Mucosa of gallbladder (tissue), 1 donor: ENCODE measurements around the gene LILRA2. TPM values are rescaled to one million over a fixed set of nuclear protein-coding genes. Genes with fewer than 3 reads are reported as not detected.
"Not testable (repeated sequence)": the region's sequence is repeated elsewhere in the genome, so short reads cannot be mapped to it uniquely, and the experiment has no call there.

Experiments used
- DNase-seq: peaks from one replicate; pipeline ENCODE4 v3.0.0-alpha.2; 2020; ENCODE audit warnings: low spot score
- total RNA-seq: library from RNA; stranded (reverse); gene quantifications from one replicate; pipeline ENCODE4 v1.2.1, GENCODE V29; 2021
- donor health status: DM: no; HTN: no; CAD: no.

The LILRA2 gene
- total RNA-seq: 5.8 TPM

DNA sequence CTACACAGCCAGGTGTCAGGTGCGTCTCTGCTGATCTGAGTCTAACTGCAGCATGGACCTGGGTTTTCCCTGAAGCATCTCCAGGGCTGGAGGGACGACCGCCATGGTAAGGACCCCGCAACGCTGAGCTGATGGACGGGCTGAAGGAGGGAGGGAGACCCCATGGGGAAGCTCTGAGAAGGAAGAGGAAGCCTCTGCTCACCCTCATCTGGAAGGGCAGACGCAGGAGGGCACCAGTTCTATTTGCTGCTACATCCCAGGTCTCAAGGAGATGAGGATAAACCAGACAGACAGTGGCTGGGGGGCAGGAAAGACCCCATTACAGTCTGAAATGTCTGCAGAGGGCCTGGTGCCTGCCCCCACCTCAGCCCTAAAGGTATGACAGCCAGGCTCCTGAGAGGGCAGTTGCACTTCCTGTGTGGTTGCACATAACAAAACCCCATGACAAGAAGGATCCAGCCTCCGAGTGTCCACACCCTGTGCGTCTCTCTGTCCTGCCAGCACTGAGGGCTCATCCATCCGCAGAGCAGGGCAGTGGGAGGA lies at the start of gene LILRA2:
Gene LILRA2 (plus strand): TSS at position 461 of the 543 bp plus-strand sequence. CDS start 89 bp downstream, outside the sequence.
- DNase-seq: no peak

DNA sequence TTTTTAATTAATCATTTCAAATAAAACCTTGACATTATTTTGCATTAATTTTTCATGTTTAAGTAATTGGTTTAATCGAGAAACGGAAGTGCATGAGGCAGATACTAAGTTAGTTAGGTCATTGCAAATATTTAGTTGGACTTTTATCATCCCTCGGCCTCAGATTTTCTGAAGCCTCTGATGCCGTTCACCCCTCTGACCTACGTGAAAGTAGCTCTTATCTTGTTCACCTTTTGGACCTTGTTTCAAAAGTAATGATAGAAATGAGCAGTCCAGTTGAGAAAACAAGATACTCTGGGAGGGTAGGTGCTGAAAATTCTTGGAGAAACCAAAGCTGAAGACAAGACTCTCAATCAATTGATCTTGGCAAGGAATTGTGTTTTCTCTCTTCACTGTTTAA lies 48.0 kb upstream of the LILRA2 start:
- no peak for DNase-seq

DNA sequence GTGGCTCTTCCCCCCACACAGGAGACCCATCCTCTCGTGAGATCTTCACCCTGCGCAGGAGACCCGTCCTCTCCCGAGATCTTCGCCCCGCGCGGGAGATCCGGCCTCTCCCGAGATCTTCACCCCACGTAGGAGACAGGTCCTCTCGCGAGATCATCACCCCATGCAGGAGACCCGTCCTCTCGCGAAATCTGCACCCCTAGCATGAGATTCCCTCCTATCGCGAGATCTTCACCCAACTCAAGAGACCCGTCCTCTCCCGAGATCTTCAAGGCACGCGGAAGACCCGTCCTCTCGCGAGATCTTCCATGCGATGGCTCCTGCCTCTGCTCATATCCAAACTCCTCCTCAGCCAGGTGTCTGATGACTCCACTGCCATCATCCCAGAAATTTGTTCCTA lies 46.6 kb upstream of the LILRA2 start:
- DNase-seq: no peak

DNA sequence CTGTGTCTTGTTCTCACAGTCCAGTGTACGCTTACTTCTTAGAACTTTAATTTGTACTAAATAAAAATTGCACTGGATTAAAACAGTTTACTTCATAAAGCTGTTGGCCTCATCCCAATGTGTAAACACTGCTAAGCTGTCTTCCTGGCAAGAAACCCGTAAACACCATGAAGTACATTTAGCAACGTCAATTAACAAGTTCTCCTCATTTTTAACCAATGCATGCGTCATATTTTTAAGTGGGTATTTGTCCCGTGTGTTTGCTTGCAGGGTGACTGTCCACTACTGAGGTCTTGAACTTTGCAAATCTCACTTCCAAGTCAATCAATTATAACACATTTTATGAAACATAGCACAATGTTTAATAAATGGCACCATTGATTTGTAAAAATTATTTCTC lies 42.7 kb upstream of the LILRA2 start:
- no peak for DNase-seq

DNA sequence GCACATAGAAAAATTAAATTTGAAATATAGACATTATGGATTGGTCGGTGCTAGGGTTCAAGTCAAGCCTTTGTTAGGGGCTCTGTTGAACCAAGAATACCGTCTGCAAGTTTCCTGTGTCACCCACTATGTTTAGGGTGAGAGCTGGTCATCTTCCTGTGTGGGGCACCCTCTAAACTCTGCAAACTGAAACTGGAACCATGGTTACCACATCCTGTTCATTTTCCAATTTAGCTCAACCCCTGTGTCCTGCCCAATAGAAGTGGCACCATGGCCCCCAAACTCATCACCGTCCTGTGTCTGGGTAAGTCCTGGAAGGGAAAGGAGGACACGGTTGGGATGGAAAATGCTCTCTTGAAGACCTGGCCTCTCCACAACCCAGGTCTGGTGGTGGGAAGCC lies 41.1 kb upstream of the LILRA2 start:
- no peak for DNase-seq

DNA sequence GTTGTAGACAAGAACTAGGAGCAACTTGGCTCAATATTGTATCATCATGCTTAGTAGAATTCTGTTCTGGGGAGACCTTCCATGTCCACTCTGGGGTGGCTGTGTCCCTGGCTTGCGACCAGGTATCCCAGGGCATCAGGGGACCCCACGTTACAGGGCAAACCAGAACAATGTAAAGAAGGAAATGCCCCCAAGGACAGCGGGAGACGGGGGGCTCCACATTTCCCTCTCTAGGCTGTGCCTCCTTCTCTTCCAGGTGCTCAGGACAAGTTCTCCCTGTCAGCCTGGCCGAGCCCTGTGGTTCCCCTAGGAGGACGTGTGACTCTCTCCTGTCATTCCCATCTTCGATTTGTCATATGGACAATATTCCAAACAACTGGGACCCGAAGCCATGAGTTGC lies 40.1 kb upstream of the LILRA2 start:
- DNase-seq: no peak

DNA sequence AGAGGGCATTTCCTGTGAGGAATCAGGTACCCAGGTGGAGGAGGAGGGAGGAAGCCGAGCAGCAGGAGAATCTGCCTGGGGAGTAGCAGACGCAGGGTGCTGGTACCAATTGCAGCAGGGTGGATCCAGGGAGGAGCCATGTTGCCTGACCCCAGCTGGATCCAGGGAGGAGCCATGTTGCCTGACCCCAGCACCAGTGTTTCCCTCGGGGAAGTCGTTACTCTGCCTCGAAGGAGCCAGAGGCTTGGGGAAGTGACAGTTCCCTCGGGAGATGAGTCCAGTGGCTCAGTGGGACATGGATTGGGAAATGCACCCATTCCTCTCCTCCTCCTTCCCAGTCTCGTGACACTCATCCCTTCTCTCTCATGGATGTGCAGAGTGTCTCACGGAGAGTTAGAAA lies 39.4 kb upstream of the LILRA2 start:
- no peak for DNase-seq

DNA sequence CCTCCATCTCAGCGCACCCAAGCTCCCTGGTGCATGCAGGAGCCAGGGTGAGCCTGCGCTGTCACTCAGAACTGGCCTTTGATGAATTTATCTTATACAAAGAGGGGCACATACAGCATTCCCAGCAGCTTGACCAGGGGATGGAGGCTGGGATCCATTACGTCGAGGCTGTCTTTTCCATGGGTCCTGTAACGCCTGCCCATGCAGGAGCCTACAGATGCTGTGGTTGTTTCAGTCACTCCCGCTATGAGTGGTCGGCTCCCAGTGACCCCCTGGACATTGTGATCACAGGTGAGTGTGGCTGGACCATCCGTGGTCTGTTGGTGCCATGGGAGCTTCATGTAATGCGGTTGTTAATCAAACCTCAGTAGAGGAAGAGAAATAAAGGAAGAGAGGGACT lies 38.0 kb upstream of the LILRA2 start:
- DNase-seq: no peak

DNA sequence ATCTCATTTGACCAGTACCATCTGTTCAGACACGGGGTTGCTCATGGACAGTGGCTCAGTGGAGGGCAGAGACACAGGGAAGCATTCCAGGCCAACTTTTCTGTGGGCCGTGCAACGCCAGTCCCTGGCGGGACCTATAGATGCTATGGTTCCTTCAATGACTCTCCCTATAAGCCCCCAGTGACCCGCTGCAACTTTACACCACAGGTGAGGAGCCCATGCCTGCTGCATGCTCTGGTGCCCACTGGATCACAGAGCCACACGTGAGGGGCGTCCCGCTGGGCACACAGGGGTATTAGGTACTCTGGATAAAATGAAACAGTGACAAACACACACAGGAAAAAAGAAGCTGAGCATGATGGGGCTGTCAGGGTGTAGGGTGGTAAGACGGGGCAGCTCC lies 36.6 kb upstream of the LILRA2 start:
- no peak for DNase-seq

DNA sequence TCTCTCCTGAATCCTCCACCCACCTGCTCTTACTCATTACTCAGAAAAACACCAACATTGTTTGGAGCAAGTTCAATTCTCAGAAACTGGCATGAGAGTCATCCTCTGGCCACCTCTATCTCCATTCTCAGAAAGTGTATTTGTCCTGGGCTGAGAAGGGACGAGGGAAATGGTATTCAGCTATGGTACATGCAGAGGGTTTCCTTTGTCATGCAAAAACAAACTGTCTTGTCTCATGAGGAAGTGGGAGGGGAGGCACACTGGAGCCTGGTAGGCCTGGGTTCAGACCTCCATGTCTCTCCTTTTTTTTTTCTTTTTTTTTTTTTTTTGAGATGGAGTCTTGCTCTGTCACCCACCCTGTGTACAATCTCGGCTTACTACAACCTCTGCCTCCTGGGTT lies 31.9 kb upstream of the LILRA2 start:
- DNase-seq: no peak

DNA sequence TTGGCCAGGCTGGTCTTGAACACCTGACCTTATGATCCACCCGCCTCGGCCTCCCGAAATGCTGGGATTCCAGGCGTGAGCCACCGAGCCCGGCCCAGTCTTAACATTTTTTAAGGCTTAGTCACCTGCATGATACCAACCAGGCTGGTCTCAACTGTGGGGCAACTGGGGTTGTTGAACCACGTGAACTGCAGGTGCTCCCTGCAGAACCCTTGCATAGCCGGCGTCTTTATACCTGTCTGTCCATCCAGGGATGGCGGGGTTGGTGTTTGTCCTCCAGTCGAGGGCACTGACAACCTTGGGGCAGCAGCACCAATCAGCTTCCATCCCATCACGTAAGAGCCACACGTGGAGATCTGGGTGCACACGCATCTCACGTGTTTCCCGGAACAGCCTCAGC lies 24.8 kb upstream of the LILRA2 start:
- DNase-seq: no peak

DNA sequence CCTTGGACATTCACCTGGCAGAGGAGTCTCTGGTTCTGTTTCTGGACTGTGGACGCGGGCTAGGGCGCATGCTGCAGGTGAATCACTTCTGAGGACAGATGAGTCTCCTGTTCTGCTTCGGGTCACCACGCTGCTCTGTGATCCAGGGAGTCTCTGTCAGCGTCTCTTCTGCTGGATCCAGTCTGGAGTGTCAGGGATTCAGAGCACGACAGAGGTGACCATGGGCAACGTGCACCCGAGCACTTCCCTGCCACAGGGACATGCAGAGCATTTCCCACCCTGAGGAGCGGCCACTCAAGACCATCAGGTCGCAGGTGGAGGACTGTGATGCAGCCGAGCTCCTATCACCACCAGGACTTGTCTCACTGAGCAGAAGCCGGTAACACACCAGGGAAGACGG lies 24.4 kb upstream of the LILRA2 start:
- DNase-seq: no peak

DNA sequence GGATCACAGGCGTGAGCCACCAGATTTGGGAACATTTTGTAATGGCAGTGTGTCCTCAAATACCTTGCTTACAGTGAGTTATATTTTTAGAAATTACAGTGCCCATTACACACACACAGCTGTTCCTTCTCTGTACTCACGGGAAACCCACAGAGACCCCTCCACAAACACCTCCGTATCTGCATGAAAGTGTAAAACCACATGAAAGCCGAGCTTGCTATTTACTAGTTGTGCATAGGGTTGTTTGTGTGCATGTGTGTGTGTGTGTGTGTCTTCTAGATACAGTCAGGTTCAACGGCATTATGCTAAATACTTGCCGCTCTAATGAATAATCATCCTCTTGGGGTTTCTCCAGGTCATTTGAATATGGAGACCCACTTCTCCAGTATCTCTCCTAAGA lies 22.3 kb upstream of the LILRA2 start:
- DNase-seq: no peak

DNA sequence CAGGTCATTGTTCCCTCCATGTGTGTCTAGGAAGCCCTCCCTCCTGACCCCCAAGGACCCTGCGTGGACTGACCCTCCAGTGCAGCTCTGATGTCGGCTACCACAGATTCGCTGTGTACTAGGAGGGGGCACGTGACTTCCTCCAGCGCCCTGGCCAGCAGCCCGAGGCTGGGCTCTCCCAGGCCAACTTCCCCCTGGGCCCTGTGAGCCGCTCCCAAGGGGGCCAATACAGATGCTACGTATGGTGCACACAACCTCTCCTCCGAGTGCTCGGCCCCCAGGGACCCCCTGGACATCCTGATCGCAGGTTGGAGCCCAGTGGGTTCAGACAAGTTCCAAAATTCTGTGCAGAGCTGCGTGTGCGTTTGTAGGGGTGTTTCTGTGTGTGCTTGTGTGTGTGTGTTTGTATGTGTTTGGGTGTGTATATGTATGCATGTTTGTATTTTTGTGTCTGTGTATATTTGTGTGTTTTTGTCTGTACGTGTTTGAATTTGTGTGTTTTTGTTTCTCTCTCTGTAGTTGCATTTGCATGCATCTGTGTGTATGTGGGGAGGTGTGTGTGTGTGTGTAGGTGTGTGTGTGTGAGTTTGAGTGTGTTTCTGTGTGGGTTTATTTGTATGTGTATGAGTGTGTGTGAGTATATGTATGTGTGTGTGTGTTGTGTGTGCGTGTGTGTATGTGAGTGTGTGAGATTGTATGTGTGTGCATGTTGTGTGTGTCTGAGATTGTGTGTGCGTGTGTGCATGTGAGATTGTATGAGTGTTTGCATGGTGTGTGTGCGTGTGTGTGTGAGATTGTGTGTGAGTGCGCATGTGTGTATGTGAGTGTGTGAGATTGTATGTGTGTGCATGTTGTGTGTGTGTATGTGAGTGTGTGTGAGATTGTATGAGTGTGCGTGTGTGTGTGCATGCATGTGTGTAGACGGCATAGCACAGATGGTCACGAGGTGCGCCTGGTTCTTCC lies 21.4 kb upstream of the LILRA2 start:
- DNase-seq: peak; percentile 23

DNA sequence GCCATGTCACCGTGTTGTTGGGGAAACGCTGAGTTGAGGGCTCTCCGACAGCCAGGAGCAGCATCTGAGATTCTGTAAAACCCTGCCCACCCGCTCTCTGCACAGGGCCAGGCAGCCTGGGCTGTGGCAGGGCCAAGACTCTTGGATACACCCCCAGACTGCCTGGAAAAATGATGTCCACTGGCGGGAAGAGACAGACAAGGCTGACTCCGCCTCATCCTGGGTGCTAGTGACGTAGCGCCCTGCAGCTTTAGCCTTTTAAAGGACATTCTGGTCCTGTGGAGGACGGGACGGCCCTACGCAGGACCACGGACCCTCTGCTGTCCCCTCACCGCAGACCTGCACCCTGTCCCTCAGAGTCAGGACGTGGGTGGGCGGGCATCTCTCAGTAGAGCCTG lies 20.7 kb upstream of the LILRA2 start:
- no peak for DNase-seq

DNA sequence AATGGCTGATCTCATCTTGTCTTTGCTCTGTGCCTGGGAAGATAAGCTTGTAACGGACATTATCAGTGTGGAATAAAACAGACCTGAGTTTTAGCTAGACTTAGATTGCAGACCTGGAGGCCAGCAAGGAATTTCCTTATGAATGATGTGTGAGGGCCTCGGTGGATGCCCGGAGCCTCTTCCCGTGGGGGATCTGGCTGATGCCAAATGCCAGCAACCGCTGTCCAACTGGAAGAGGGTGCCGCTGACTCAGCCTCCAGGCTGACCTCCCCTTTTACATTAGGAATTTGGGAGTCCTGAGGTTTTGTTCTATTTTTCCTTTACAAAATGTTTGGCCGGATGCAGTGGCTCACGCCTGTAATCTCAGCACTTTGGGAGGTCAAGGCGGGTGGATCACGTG lies 19.6 kb upstream of the LILRA2 start:
- no peak for DNase-seq

DNA sequence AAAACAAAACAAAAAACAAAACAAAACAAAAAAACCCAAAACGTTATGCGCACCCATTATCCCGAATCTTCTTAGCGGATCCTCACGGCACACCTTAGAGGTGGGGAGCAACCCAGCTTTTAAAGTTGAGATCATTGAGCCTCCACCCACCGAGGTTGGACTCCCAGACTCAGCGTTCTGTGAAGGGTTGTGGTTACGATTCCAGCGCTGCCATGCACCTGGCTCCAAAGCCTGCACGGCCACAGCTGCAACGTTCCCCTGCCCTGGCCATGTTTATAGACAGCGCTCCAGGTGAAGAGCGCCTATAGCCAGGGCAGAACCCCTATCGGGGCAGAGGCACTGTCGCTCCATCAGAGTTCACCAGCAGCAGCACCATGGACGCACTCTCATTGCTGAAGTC lies 18.7 kb upstream of the LILRA2 start:
- no peak for DNase-seq

DNA sequence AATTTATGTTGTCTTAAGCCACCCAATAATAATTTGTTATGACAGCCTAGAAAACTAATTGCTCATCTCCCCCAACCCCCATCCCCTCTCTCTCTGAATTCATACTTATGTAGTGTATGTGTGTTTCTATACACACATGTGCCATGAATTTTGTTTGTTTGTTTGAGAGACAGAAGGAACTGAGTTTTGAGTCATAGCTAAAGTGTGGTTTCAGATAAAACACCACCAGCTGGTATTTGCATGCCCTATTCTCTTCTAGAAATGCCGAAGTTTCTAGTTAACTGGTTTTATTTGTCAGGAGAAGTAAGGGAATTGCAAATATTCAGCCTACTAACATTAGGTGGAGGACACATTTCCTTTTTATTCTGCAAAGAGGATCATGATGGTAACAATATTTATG lies 17.4 kb upstream of the LILRA2 start:
- DNase-seq: no peak

DNA sequence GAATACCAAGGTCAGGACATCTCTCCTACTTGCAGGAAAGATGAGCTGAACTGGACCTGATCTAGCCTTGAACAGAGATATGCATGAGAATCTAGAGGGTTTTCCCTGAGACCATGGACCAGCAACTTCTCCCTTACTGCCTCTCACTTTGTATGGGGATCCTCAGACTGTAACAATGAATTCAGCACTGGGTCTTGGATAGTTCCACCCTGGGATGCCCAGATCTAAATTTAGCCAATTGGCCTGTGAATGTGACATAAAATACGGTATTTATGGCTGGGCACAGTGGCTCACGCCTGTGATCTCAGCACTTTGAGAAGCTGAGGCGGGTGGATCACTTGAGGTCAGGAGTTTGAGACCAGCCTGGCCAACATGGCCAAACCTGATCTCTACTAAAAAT lies 15.3 kb upstream of the LILRA2 start:
- DNase-seq: no peak

DNA sequence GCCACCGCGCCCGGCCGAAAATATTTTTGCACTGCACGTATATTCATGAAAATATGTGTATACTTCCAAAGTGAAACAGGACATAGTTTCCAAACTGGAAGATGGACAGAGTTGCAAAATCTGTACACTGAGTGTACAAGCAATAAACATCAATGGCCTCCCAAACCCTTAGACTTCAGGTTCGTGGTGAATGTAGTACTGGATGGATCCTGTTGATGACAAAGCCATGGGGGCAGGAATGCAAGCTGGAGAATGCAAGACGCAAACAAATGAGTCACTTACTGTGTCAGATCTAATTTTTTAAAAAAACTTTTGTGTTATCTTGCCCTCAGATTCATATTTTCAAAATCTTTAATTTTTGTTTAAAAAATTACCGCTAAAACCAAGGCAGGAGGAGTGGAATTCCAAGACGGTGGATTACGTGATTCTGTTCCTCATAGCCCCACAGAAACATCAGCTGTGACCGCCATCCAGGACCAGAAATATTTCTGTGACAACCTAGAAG lies 12.7 kb upstream of the LILRA2 start:
- DNase-seq: no peak

DNA sequence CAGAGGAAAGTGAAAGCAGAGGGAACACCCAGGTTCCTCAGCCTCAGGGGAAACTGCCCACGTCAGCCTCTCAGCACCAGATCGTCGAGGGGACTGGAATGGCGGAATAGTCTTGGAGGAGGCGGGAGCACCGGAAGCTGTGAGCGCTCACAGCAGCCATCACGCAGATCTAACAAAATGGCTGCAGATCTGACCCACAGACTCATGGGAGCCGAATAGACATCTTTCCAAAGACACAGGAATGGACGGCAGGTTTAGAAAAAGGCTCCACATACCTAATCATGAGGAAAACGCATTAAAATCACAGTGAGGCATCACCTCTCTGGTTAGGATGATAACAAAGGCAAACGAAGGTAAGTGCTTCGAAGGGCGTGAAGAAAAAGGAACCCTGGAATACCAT lies 11.8 kb upstream of the LILRA2 start:
- no peak for DNase-seq

DNA sequence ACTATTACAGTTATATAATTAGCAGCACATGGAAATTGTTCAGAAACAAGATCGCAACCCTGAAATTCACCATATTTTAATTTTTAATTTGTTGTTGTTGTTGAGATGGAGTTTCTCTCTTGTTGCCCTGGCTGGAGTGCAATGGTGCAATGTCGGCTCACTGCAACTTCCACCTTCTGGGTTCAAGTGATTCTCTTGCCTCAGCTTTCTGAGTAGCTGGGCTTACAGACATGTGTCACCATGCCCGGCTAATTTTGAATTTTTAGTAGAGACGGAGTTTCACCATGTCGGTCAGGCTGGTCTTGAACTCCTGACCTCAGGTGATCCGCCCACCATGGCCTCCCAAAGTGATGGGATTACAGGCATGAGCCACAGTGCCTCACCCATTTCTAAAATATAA lies 10.4 kb upstream of the LILRA2 start:
- not testable (repeated sequence) for DNase-seq

DNA sequence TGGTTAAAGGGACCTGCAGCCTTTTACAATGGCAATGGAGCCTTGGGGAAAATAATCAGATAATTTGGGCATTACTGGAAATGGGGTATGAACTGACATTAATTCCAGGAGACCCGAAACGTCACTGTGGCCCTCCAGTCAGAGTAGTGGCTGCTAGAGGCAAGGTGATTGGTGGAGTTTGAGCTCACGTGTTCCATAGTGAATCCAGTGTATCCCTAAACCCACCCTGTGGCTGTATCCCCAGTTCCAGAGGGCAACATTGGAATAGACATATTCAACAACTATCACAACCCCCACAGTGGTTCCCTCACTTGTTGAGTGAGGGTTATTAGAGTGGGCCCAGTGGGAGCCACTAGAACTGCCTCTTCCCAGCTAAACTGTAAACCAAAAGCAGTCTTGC lies 3.3 kb upstream of the LILRA2 start:
- DNase-seq: no peak
